Activated CD8-positive, alpha-beta memory T cell treated with anti-CD3 and anti-CD28 coated beads, Interleukin-2, amount 10 ng/mL, durations not matched to agents 7 days and 5 days (primary cell): ENCODE measurements around the gene PHLPP1. TPM values are rescaled to one million over a fixed set of nuclear protein-coding genes. Genes with fewer than 3 reads are reported as not detected.
"Not testable (repeated sequence)": the region's sequence is repeated elsewhere in the genome, so short reads cannot be mapped to it uniquely, and the experiment has no call there.

Experiments
- ATAC-seq: fragments of 150-1000 bp; cut with Tn5 transposase; one replicate; pipeline ENCODE4 v1.10.0; 2021; ENCODE audit warnings: moderate library complexity
- CTCF ChIA-PET: fragments of 350-600 bp; sonication (Branson Sonifier 250); formaldehyde crosslinking; loops from one replicate; lab custom pipeline; 2021; ENCODE audit warnings: antibody characterized with exemption; lab: Charles Lee
- DNase-seq: peaks from one replicate; pipeline ENCODE4 v3.0.0-alpha.2; 2020
- H3K27ac Mint-ChIP-seq: one replicate; pipeline ENCODE4 v1.8.0; 2021; ENCODE audit warnings: mild to moderate bottlenecking, mixed read lengths
- H3K27me3 Mint-ChIP-seq: one replicate; pipeline ENCODE4 v1.8.0; 2021; ENCODE audit warnings: mixed read lengths
- H3K36me3 Mint-ChIP-seq: one replicate; pipeline ENCODE4 v1.8.0; 2021; ENCODE audit warnings: mild to moderate bottlenecking, mixed read lengths
- H3K4me1 Mint-ChIP-seq: one replicate; pipeline ENCODE4 v1.8.0; 2021; ENCODE audit warnings: mixed read lengths
- H3K4me3 Mint-ChIP-seq: one replicate; pipeline ENCODE4 v1.8.0; 2021; ENCODE audit warnings: mild to moderate bottlenecking, moderate library complexity, mixed read lengths
- H3K9me3 Mint-ChIP-seq: one replicate; pipeline ENCODE4 v1.8.0; 2022; ENCODE audit warnings: low read depth, mixed read lengths
- total RNA-seq, 2 experiments: library from RNA; stranded (reverse); gene quantifications; one replicate each; pipeline ENCODE4 v1.2.3, GENCODE V29; 2021

PHLPP1 gene
- total RNA-seq, 2 experiments from 2014 or later, result 9.8 to 18.3 TPM

GRCh38 chr18:62737241-62737873, 22.0 kb downstream of the PHLPP1 start:
- CTCF ChIA-PET, result no interaction called here

GRCh38 chr18:62738639-62739038, 23.3 kb downstream of the PHLPP1 start:
- CTCF ChIA-PET, result no interaction called here
- H3K27ac Mint-ChIP-seq, result no peak overlapping the region

More at GRCh38 chr18:62737241-62737873, 22.0 kb downstream of the PHLPP1 start:
- ATAC-seq, result no peak
- Mint-ChIP-seq H3K9me3 (no peaks in the 10 kb centered on the region), H3K27me3 (no peaks in the 10 kb centered on the region), H3K27ac (no peak overlapping the region), H3K36me3 (peaks cover 14% of the 10 kb centered on the region), H3K4me1 (no peaks in the 10 kb centered on the region), H3K4me3 (no peak overlapping the region)
- DNase-seq, result no peak

GRCh38 chr18:62739911-62740310, 24.6 kb downstream of the PHLPP1 start:
- no peak for DNase-seq

More at GRCh38 chr18:62738639-62739038, 23.3 kb downstream of the PHLPP1 start:
- no peak for DNase-seq
- ATAC-seq, result no peak
- Mint-ChIP-seq H3K27me3 (no peaks in the 10 kb centered on the region), H3K4me3 (no peak overlapping the region), H3K36me3 (peaks cover 8% of the 10 kb centered on the region), H3K9me3 (no peaks in the 10 kb centered on the region), H3K4me1 (no peaks in the 10 kb centered on the region)

GRCh38 chr18:62740650-62741049, 25.3 kb downstream of the PHLPP1 start:
- H3K4me1 Mint-ChIP-seq, H3K4me3 Mint-ChIP-seq, ATAC-seq, CTCF ChIA-PET, H3K9me3 Mint-ChIP-seq, H3K27ac Mint-ChIP-seq, H3K36me3 Mint-ChIP-seq, H3K27me3 Mint-ChIP-seq, DNase-seq: not testable (repeated sequence)

More at GRCh38 chr18:62739911-62740310, 24.6 kb downstream of the PHLPP1 start:
- H3K27ac Mint-ChIP-seq, result no peak overlapping the region
- no peaks in the 10 kb centered on the region for H3K4me1 Mint-ChIP-seq
- no peak overlapping the region for H3K4me3 Mint-ChIP-seq
- peaks cover 3% of the 10 kb centered on the region for H3K36me3 Mint-ChIP-seq
- H3K9me3 Mint-ChIP-seq, result no peaks in the 10 kb centered on the region
- H3K27me3 Mint-ChIP-seq, result no peaks in the 10 kb centered on the region
- CTCF ChIA-PET, result no interaction called here
- ATAC-seq, result no peak

GRCh38 chr18:62741118-62741566, 25.8 kb downstream of the PHLPP1 start:
- ATAC-seq, result no peak
- H3K4me3 Mint-ChIP-seq, result no peak overlapping the region

GRCh38 chr18:62741584-62741983, 26.2 kb downstream of the PHLPP1 start:
- CTCF ChIA-PET, result no interaction called here
- Mint-ChIP-seq H3K4me3 (no peak overlapping the region), H3K27ac (no peak overlapping the region), H3K4me1 (no peaks in the 10 kb centered on the region), H3K9me3 (no peaks in the 10 kb centered on the region), H3K27me3 (no peaks in the 10 kb centered on the region), H3K36me3 (peaks cover 3% of the 10 kb centered on the region)
- ATAC-seq, result no peak
- no peak for DNase-seq

More at GRCh38 chr18:62741118-62741566, 25.8 kb downstream of the PHLPP1 start:
- Mint-ChIP-seq H3K27me3 (no peaks in the 10 kb centered on the region), H3K4me1 (no peaks in the 10 kb centered on the region), H3K27ac (no peak overlapping the region), H3K36me3 (peaks cover 3% of the 10 kb centered on the region), H3K9me3 (no peaks in the 10 kb centered on the region)
- DNase-seq, result no peak
- CTCF ChIA-PET, result no interaction called here

- Mint-ChIP-seq H3K27ac (no peak overlapping the region), H3K27me3 (no peaks in the 10 kb centered on the region), H3K36me3 (peaks cover 4% of the 10 kb centered on the region), H3K4me1 (peaks cover under 1% of the 10 kb centered on the region), H3K9me3 (peaks cover under 1% of the 10 kb centered on the region), H3K4me3 (no peak overlapping the region)
- DNase-seq, result no peak
- no peak for ATAC-seq
- CTCF ChIA-PET, result interaction anchor here (0.6 kb wide), 1 partner anchor 31 kb away, joined by 3 read pairs; no protein-coding TSS in a partner anchor
Observed at GRCh38 chr18:62744076-62744968, 29.0 kb downstream of the PHLPP1 start.

GRCh38 chr18:62745089-62745751, 29.9 kb downstream of the PHLPP1 start:
- DNase-seq, result no peak
- Mint-ChIP-seq H3K36me3 (peaks cover 5% of the 10 kb centered on the region), H3K9me3 (peaks cover 2% of the 10 kb centered on the region), H3K27me3 (no peaks in the 10 kb centered on the region), H3K27ac (no peak overlapping the region), H3K4me3 (no peak overlapping the region), H3K4me1 (peaks cover 2% of the 10 kb centered on the region)
- no peak for ATAC-seq
- CTCF ChIA-PET, result no interaction called here

- Mint-ChIP-seq H3K4me3 (no peak overlapping the region), H3K9me3 (peaks cover 2% of the 10 kb centered on the region), H3K27me3 (no peaks in the 10 kb centered on the region), H3K4me1 (peaks cover 12% of the 10 kb centered on the region), H3K36me3 (peaks cover 7% of the 10 kb centered on the region), H3K27ac (no peak overlapping the region)
- ATAC-seq (no peak), DNase-seq (no peak)
- CTCF ChIA-PET, result no interaction called here
Observed at GRCh38 chr18:62749389-62749788, 34.0 kb downstream of the PHLPP1 start.

GRCh38 chr18:62751341-62751821, 36.0 kb downstream of the PHLPP1 start:
- H3K9me3 Mint-ChIP-seq, result peaks cover 2% of the 10 kb centered on the region
- ATAC-seq (no peak), DNase-seq (no peak)
- peaks cover 12% of the 10 kb centered on the region for H3K4me1 Mint-ChIP-seq
- no peaks in the 10 kb centered on the region for H3K27me3 Mint-ChIP-seq
- peaks cover 15% of the 10 kb centered on the region for H3K36me3 Mint-ChIP-seq
- H3K4me3 Mint-ChIP-seq, result no peak overlapping the region
- no peak overlapping the region for H3K27ac Mint-ChIP-seq
- CTCF ChIA-PET, result no interaction called here

GRCh38 chr18:62751977-62752376, 36.6 kb downstream of the PHLPP1 start:
- no peak for DNase-seq
- H3K9me3 Mint-ChIP-seq, result peaks cover 2% of the 10 kb centered on the region
- CTCF ChIA-PET, result no interaction called here

GRCh38 chr18:62754026-62754425, 38.7 kb downstream of the PHLPP1 start:
- CTCF ChIA-PET, result no interaction called here
- ATAC-seq, result no peak
- Mint-ChIP-seq H3K36me3 (peaks cover 14% of the 10 kb centered on the region), H3K4me1 (peaks cover 12% of the 10 kb centered on the region), H3K9me3 (peaks cover 2% of the 10 kb centered on the region), H3K27me3 (no peaks in the 10 kb centered on the region), H3K4me3 (no peak overlapping the region), H3K27ac (no peak overlapping the region)
- DNase-seq, result no peak

More at GRCh38 chr18:62751977-62752376, 36.6 kb downstream of the PHLPP1 start:
- Mint-ChIP-seq H3K4me1 (peaks cover 12% of the 10 kb centered on the region), H3K36me3 (peaks cover 16% of the 10 kb centered on the region), H3K27me3 (no peaks in the 10 kb centered on the region), H3K4me3 (no peak overlapping the region), H3K27ac (no peak overlapping the region)
- ATAC-seq, result no peak

- Mint-ChIP-seq H3K27me3 (no peaks in the 10 kb centered on the region), H3K27ac (no peak overlapping the region), H3K36me3 (peaks cover 12% of the 10 kb centered on the region), H3K4me1 (peaks cover 10% of the 10 kb centered on the region), H3K9me3 (no peaks in the 10 kb centered on the region), H3K4me3 (no peak overlapping the region)
- DNase-seq, result no peak
- CTCF ChIA-PET, result no interaction called here
- ATAC-seq, result no peak
Observed at GRCh38 chr18:62755454-62755853, 40.1 kb downstream of the PHLPP1 start.
